ENCODE measurements around the gene ABCA2.

DNA sequence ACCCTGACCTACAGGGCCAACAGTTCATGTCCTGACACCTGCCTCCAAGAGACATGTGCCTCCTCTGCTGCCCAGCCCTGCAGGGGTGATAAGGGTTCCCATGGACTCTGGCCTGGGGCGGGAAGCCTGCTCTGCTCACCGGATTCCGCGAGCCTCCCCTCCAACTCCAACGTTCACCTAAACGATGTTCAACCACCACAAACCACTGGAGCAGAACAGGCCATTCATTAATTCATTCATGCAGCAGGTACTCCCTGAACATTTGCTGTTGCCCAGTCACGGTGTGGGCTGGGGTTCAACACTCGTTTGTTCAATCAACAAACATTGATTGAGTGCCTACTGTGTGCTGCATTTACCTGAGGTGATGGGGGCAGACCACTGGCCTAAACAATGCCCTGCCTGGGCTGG, 46.0 kb upstream of the ABCA2 start:
- TF ChIP-seq, protein P1, sequence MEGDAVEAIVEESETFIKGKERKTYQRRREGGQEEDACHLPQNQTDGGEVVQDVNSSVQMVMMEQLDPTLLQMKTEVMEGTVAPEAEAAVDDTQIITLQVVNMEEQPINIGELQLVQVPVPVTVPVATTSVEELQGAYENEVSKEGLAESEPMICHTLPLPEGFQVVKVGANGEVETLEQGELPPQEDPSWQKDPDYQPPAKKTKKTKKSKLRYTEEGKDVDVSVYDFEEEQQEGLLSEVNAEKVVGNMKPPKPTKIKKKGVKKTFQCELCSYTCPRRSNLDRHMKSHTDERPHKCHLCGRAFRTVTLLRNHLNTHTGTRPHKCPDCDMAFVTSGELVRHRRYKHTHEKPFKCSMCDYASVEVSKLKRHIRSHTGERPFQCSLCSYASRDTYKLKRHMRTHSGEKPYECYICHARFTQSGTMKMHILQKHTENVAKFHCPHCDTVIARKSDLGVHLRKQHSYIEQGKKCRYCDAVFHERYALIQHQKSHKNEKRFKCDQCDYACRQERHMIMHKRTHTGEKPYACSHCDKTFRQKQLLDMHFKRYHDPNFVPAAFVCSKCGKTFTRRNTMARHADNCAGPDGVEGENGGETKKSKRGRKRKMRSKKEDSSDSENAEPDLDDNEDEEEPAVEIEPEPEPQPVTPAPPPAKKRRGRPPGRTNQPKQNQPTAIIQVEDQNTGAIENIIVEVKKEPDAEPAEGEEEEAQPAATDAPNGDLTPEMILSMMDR (IDR thresholded peaks at IDR 0.05): no peak
- TF ChIP-seq POLR2AphosphoS5 (IDR thresholded peaks at IDR 0.05) (no peak), POLR2A (IDR thresholded peaks at IDR 0.05) (no peak)

All from breast epithelium (tissue), 3 donors.